Measurements from ENCODE around the gene C2orf76.

Gene C2orf76

DNA sequence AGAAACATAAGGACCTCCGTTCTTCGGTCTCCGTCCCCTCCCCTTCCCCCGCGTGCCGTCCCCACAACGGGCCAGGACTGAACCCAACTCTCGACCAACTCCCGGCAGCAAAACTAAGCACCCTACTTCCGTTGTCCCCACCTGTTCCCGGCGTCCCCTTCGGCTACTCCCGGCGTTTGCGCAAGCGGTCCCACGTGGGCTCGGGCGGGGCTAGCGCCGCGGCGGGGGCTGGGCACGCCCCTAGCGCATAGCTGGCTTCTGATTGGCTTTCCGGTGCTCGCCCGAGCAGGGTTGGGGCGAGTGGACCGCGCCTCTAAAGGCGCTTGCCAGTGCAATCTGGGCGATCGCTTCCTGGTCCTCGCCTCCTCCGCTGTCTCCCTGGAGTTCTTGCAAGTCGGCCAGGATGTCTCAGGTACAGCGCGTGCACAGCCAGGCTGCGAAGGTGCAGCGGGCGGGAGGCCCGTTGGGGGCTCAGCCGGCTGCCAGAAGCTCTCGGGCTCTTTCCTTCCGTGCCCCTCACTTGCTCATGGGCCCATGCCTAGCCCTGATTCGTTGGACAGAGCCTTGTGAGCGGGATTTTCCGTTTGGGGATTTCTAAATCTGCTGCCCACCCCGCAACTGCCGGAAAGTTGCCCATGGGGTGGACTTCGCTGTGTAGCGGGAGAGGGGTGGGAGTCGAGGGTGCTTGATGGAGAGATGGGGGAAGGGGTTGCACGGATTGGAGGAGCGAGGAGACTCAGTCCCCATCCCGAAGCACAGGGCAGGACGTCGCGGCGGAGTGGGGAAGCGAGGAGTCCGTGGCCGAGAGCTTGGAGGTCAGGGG is at the start of gene C2orf76, which contains the start of gene DBI:
Gene C2orf76 (minus strand): TSS at position 186 of the 823 bp plus-strand sequence. CDS start 26,875 bp downstream, outside the sequence.
Gene DBI (plus strand): TSS at position 329 of the 823 bp plus-strand sequence. CDS start 75 bp downstream, at position 404.
- peak within 1 kb of the TSS; percentile 98 to 99 (median 98) for H3K4me3 Mint-ChIP-seq
- H3K27ac Mint-ChIP-seq = peak within 1 kb of the TSS; percentile 74 to 98 (median 88)
- no peaks in the 10 kb centered on the region for H3K9me3 Mint-ChIP-seq
- no peaks in the 10 kb centered on the region for H3K27me3 Mint-ChIP-seq (ENCODE audit: low read depth)
- peaks cover 35% of the 10 kb centered on the region for H3K36me3 Mint-ChIP-seq (ENCODE audit: low read depth)
- TF ChIP-seq, protein P1, sequence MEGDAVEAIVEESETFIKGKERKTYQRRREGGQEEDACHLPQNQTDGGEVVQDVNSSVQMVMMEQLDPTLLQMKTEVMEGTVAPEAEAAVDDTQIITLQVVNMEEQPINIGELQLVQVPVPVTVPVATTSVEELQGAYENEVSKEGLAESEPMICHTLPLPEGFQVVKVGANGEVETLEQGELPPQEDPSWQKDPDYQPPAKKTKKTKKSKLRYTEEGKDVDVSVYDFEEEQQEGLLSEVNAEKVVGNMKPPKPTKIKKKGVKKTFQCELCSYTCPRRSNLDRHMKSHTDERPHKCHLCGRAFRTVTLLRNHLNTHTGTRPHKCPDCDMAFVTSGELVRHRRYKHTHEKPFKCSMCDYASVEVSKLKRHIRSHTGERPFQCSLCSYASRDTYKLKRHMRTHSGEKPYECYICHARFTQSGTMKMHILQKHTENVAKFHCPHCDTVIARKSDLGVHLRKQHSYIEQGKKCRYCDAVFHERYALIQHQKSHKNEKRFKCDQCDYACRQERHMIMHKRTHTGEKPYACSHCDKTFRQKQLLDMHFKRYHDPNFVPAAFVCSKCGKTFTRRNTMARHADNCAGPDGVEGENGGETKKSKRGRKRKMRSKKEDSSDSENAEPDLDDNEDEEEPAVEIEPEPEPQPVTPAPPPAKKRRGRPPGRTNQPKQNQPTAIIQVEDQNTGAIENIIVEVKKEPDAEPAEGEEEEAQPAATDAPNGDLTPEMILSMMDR (IDR thresholded peaks at IDR 0.05; ENCODE audit: unreplicated experiment in 3 of 3) = no peak
- peaks cover 24% of the 10 kb centered on the region for H3K4me1 Mint-ChIP-seq

DNA sequence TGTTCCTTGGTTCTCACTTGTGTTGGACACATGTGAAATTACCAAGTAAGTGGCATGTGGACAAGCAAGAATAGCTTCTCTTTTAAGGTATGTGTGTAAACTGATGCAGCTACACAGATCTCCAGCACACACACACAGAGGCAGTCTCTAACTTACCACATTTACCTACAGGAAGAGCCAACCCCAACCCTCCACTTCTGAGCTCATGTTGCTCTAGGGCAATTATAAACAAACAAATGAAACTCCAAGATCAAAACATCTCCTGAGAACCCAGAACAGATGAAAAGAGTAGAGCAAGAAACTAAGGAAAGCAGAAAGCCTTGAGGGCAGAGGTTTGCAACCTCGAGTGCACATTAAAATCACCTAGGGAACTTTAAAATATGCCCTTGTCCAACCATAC is 49.0 kb upstream of the C2orf76 start:
- TF ChIP-seq, protein P1 (IDR thresholded peaks at IDR 0.05; ENCODE audit: unreplicated experiment in 3 of 3) = no peak
- Mint-ChIP-seq H3K4me3 (no peak overlapping the region), H3K27me3 (ENCODE audit: low read depth) (no peaks in the 10 kb centered on the region), H3K36me3 (ENCODE audit: low read depth) (no peaks in the 10 kb centered on the region), H3K9me3 (peaks cover 19% of the 10 kb centered on the region), H3K4me1 (peaks cover 8% of the 10 kb centered on the region), H3K27ac (no peak overlapping the region)

DNA sequence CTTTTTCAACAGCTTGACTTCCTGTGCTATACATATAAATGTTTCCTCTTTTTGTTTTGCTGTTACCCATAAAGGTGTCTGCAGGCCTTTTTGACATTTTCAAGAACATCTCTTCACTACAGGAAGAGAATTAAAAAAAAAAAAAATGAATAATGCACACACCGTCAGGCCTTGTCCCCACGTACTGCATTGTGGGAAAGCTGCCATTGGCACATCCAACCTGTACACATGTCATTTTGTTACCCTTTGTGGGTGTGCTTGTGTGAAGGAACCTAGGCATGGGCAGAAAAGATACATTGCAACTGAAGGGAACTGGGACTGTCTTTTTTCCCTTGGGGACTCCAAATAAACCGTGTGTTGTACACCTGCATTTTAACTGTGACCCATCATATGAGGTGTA is 48.3 kb upstream of the C2orf76 start:
- no peaks in the 10 kb centered on the region for H3K27me3 Mint-ChIP-seq (ENCODE audit: low read depth)
- peaks cover 3% of the 10 kb centered on the region for H3K4me1 Mint-ChIP-seq
- no peak overlapping the region for H3K27ac Mint-ChIP-seq
- TF ChIP-seq, protein P1 (IDR thresholded peaks at IDR 0.05; ENCODE audit: unreplicated experiment in 3 of 3) = no peak
- peaks cover 20% of the 10 kb centered on the region for H3K9me3 Mint-ChIP-seq
- H3K4me3 Mint-ChIP-seq = no peak overlapping the region
- no peaks in the 10 kb centered on the region for H3K36me3 Mint-ChIP-seq (ENCODE audit: low read depth)

DNA sequence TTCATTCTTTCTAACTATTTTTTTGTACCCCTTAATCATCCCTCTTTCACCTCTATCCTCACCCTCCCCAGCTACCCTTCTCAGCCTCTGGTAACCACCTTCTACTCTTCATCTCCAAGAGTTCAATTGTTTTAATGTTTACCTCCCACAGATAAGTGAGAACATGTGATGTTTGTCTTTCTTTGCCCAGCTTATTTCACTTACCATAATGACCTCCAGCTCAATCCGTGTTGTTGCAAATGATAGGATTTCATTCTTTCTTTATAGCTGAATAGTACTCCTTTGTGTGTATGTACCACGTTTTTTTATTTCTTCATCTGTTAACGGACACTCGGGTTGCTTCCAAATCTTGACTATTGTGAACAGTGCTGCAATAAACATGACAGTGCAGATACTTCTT is 42.9 kb upstream of the C2orf76 start:
- TF ChIP-seq, protein P1 (IDR thresholded peaks at IDR 0.05; ENCODE audit: unreplicated experiment in 3 of 3) = no peak
- H3K36me3 Mint-ChIP-seq (ENCODE audit: low read depth) = no peaks in the 10 kb centered on the region
- peaks cover 14% of the 10 kb centered on the region for H3K9me3 Mint-ChIP-seq
- no peak overlapping the region for H3K4me3 Mint-ChIP-seq
- H3K27me3 Mint-ChIP-seq (ENCODE audit: low read depth) = peaks cover 5% of the 10 kb centered on the region
- H3K27ac Mint-ChIP-seq = no peak overlapping the region
- peaks cover 5% of the 10 kb centered on the region for H3K4me1 Mint-ChIP-seq

DNA sequence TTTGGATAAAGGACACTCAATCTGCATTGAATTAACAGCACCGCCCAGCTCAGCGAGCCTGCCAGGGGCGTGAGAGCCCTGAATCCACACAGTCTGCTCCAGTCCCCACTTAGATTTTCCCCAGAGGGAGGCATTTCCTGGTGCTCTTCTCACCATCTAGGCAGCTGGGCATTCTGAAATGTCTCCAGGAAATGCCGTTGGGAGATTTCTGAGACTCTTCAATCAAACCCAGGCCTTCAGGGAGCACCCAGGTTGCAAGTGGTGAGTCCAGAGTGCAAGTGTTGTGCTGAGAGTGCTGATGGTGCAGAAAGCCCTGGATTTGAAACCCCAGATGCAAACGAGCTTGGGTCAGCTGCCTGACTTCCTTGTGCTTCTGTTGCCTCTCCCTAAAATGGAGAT is 41.6 kb upstream of the C2orf76 start:
- Mint-ChIP-seq H3K4me1 (peaks cover 5% of the 10 kb centered on the region), H3K27ac (peak overlapping the region in 1 of 3 experiments; percentile 52), H3K36me3 (ENCODE audit: low read depth) (no peaks in the 10 kb centered on the region), H3K27me3 (ENCODE audit: low read depth) (peaks cover 5% of the 10 kb centered on the region), H3K4me3 (no peak overlapping the region), H3K9me3 (peaks cover 8% of the 10 kb centered on the region)
- TF ChIP-seq, protein P1 (IDR thresholded peaks at IDR 0.05; ENCODE audit: unreplicated experiment in 3 of 3) = no peak
